ENCODE measurements around the gene HCN3.

DNA sequence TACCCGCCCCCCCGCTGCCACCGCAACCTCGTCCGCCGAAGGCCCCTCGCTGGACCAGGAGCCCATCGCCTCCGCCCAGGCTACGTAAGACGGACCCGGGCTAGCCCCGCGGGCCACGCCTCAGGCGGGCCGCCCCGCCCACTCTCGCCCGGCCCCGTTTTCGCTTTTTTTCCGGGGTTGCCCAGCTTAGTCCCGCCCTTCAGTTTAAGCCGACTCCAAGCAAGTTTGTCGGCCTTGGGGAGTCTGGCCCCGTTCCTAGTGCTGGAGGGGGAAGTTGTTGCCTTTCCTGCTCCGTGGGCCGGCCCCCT lies 46.4 kb downstream of the HCN3 start:
- TF ChIP-seq, protein P1, sequence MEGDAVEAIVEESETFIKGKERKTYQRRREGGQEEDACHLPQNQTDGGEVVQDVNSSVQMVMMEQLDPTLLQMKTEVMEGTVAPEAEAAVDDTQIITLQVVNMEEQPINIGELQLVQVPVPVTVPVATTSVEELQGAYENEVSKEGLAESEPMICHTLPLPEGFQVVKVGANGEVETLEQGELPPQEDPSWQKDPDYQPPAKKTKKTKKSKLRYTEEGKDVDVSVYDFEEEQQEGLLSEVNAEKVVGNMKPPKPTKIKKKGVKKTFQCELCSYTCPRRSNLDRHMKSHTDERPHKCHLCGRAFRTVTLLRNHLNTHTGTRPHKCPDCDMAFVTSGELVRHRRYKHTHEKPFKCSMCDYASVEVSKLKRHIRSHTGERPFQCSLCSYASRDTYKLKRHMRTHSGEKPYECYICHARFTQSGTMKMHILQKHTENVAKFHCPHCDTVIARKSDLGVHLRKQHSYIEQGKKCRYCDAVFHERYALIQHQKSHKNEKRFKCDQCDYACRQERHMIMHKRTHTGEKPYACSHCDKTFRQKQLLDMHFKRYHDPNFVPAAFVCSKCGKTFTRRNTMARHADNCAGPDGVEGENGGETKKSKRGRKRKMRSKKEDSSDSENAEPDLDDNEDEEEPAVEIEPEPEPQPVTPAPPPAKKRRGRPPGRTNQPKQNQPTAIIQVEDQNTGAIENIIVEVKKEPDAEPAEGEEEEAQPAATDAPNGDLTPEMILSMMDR (conservative IDR thresholded peaks at IDR 0.05; ENCODE audit: low read length), result no peak
- TF ChIP-seq EZH2phosphoT487 (IDR thresholded peaks at IDR 0.05; ENCODE audit: borderline replicate concordance), result no peak

Data from Loucy (cell line).